NT2/D1 (cell line): ENCODE data around the gene STK31.

Experiments used
- DNase-seq: peaks from one replicate; pipeline ENCODE4 v3.0.0-alpha.2; 2011; ENCODE audit warnings: low read depth, low spot score
- H3K27me3 ChIP-seq: 2 replicates; pipeline ENCODE4 v1.6.0; 2011; ENCODE audit warnings: mild to moderate bottlenecking; ENCODE audit not compliant: insufficient read length, insufficient read depth
- H3K36me3 ChIP-seq: 2 replicates; pipeline ENCODE4 v1.6.1; 2011; ENCODE audit warnings: mild to moderate bottlenecking, low read length, mixed read lengths; ENCODE audit not compliant: insufficient read depth, insufficient read length
- H3K4me1 ChIP-seq: 2 replicates; pipeline ENCODE4 v1.5.1; 2011; ENCODE audit not compliant: insufficient read depth, insufficient read length
- H3K4me3 ChIP-seq: 2 replicates; pipeline ENCODE4 v1.5.1; 2011; ENCODE audit warnings: low read depth; ENCODE audit not compliant: insufficient read length
- H3K9ac ChIP-seq: 2 replicates; pipeline ENCODE4 v1.6.0; 2011; ENCODE audit warnings: low read depth; ENCODE audit not compliant: insufficient read length
- H3K9me3 ChIP-seq: 2 replicates; pipeline ENCODE4 v1.5.1; 2011; ENCODE audit warnings: mild to moderate bottlenecking, low read length; ENCODE audit not compliant: insufficient read depth
- SUZ12 ChIP-seq: IDR thresholded peaks from 2 replicates; pipeline ENCODE4 v1.6.1; 2011; ENCODE audit not compliant: insufficient read length, insufficient read depth; ENCODE audit errors: extremely low read depth
- YY1 ChIP-seq: IDR thresholded peaks from 2 replicates; pipeline ENCODE4 v1.6.1; 2011; ENCODE audit not compliant: insufficient read length, insufficient read depth
- ZNF274 ChIP-seq: IDR thresholded peaks from 2 replicates; pipeline ENCODE4 v1.6.1; 2011; ENCODE audit warnings: mild to moderate bottlenecking, low read depth, low read length

The STK31 gene

DNA sequence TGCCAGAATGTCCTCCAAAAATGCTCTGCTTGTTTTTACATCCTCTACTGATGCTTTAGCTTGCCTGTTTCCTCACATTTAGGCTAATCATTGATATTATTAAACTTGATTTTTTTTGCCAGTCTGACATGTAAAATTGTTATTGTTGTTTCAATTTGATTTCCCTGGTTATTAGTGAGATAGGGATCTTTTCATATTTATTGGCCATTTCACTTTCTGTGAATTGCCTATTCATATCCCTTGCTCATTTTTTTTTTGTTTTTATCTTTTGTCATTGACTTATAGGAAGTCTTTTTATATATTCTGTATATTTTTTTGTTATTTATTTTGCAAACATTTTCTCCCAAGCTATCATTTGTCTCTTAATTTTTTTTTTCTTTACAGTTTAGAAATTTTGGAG is 16.8 kb upstream of the STK31 start:
- Histone ChIP-seq H3K9ac (no peak overlapping the region), H3K4me3 (no peak overlapping the region), H3K9me3 (peaks cover 7% of the 10 kb centered on the region; the same call in 1 of the 2 replicates), H3K36me3 (no peaks in the 10 kb centered on the region), H3K4me1 (no peaks in the 10 kb centered on the region), H3K27me3 (no peaks in the 10 kb centered on the region)
- TF ChIP-seq ZNF274 (no peak), SUZ12 (no peak), YY1 (no peak)
- no peak for DNase-seq

DNA sequence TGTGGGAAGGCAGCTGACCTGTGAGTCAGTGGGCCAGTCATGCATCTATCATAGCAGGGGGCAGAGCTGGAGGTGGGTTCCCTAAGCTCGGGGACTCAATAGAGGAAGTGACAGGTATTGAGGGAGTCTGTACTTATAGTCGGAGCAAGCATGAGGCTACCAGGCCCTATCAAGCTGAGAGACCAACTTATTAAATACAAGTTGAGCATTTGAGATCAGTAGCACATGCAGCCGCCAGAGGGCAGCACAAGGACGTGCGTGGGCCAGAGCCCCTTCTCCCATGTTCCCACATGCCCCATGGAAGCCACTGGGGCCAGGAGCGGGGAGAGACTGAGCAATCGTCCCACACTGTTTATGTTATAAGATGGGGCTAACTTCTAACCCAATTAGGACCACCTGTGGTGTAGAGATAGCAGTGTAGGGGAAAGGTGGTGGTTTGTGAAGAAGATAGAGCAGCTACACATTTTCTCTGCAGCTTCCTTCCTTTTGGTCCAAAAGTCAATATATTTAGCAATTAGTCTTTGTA is 13.0 kb upstream of the STK31 start:
- H3K9me3 ChIP-seq = peaks cover 7% of the 10 kb centered on the region; the same call in 1 of the 2 replicates
- no peak overlapping the region for H3K4me3 ChIP-seq
- H3K27me3 ChIP-seq = no peaks in the 10 kb centered on the region
- no peaks in the 10 kb centered on the region for H3K36me3 ChIP-seq
- H3K9ac ChIP-seq = no peak overlapping the region
- TF ChIP-seq ZNF274 = no peak
- no peak for TF ChIP-seq SUZ12
- TF ChIP-seq YY1 = no peak
- no peaks in the 10 kb centered on the region for H3K4me1 ChIP-seq
- peak; percentile 87 for DNase-seq

DNA sequence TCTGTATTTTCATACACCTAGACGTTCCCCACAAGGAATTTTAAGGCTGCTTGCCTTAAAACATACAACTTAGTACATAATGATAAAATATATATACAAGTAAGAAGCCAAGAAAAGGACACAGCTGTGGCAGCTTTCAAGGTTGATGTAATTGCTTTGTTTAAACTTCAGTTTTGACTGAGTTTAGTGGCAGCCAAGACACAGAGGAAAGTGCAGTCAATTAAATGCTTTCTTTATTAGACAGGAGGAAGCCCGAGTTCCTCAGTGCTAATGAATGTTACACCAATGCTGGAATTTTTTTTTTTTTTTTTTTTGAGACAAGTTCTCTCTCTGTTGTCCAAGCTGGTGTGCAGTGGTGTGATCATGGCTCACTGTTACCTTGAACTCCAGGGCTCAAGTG is 11.2 kb upstream of the STK31 start:
- H3K9ac ChIP-seq = no peak overlapping the region
- TF ChIP-seq ZNF274 = no peak
- TF ChIP-seq SUZ12 = no peak
- no peak for TF ChIP-seq YY1
- DNase-seq = no peak
- no peaks in the 10 kb centered on the region for H3K27me3 ChIP-seq
- H3K9me3 ChIP-seq = no peaks in the 10 kb centered on the region
- no peak overlapping the region for H3K4me3 ChIP-seq
- H3K36me3 ChIP-seq = no peaks in the 10 kb centered on the region
- H3K4me1 ChIP-seq = no peaks in the 10 kb centered on the region

DNA sequence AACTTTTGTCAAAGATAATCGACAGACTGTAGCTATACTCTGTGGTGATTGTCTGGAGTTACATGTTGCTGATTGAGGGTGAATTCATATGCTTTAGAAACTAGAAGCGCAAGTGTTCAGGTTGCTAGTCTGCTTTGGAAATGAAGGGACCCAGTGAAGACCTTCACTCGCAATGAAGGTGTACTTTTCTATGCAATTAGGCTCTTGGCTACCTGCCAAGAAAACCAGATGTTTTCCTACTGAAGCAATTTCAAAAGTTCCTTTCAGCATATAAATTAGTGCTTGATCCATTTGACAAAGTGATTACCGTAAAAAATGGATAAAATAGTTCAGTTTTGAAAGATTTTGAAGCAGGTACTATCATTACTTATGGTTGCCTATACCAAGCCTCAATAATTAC is 10.0 kb upstream of the STK31 start:
- no peaks in the 10 kb centered on the region for H3K27me3 ChIP-seq
- no peak overlapping the region for H3K4me3 ChIP-seq
- TF ChIP-seq YY1 = no peak
- no peak for TF ChIP-seq ZNF274
- TF ChIP-seq SUZ12 = no peak
- no peak overlapping the region for H3K9ac ChIP-seq
- no peak for DNase-seq
- H3K9me3 ChIP-seq = 0 out of 2 replicates have a peak, but pooled peaks cover under 1% of the 10 kb centered on the region
- H3K4me1 ChIP-seq = no peaks in the 10 kb centered on the region
- no peaks in the 10 kb centered on the region for H3K36me3 ChIP-seq

DNA sequence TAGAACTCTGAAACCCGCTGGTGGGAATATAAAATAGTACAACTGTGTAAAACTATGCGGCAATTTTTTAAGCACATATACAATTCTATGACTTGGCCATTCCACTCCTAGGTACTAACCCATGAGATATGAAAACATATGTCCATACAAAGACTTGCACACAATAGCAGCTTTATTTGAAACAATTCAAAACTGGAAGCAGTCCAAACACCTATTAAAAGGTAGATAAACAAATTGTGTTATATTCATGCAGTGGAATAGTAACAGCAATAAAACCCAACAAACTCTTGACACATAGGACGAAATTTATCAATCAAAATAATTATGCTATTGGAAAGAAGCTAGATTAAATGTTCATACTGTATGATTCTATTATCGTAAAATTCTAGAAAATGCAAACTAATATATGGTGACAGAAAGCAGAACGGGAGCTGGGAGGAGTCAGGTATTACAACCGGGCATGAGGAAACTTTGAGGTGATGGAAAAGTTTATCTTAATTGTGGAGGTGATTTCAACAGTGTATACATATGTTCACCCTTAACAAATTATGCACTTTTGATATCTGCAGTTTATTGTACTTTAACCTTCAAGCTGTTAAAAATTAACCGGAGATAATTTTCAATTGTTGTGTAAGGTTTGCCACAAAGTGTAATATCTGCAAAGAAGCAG is 803 bp upstream of the STK31 start:
- no peak for DNase-seq
- no peaks in the 10 kb centered on the region for H3K27me3 ChIP-seq
- no peaks in the 10 kb centered on the region for H3K4me1 ChIP-seq
- H3K36me3 ChIP-seq = no peaks in the 10 kb centered on the region
- H3K4me3 ChIP-seq = no peak overlapping the region
- peaks cover 17% of the 10 kb centered on the region for H3K9me3 ChIP-seq
- no peak for TF ChIP-seq YY1
- TF ChIP-seq SUZ12 = no peak
- TF ChIP-seq ZNF274 = no peak
- no peak overlapping the region for H3K9ac ChIP-seq

DNA sequence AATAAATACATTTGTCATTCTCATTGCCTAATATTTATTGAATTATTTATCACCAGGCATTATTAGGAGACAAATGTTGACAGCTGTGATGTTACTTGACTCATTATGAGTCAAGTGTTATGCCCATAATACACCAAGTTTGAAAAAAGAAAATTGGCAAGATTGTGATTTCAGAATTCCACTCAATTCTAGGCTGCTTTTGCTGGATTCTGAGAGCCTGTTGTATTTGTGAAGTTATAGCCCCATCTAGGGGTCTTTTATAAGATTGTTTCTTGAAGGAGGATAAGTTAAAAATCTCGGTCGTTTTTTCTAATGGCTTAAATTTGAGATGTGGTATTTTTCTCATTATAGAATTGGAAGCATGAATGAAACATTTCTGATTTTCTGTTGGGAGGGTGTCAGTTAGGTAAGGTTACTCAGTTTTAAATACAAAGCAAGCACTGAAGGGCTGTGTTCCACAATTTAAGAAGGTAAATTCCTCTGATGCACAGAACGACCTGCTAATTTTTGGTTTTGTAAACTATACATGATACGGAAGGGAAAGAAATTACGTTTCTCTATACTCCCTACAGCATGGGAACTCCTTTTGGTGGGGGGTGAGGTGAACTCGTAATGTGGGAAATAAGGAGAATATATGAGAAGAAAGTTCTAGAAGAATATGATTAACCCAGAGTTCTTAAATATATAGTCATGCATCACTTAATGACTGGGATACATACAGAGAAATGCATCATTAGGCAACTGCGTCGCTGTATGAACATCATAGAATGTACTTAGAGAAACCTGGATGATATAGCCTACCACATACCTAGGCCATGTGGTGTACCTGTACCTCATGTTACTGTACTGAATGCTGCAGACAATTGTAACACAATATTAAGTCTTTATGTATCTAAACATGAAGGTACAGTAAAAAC is 2.6 kb downstream of the STK31 start:
- no peaks in the 10 kb centered on the region for H3K9me3 ChIP-seq
- H3K9ac ChIP-seq = no peak overlapping the region
- no peaks in the 10 kb centered on the region for H3K27me3 ChIP-seq
- no peak overlapping the region for H3K4me3 ChIP-seq
- TF ChIP-seq ZNF274 (no peak), SUZ12 (no peak), YY1 (no peak)
- no peaks in the 10 kb centered on the region for H3K4me1 ChIP-seq
- DNase-seq = peak; percentile 47
- H3K36me3 ChIP-seq = no peaks in the 10 kb centered on the region
